HG02885 (cell line): ENCODE data around the gene ERGIC1.
"Not testable (repeated sequence)": the region's sequence is repeated elsewhere in the genome, so short reads cannot be mapped to it uniquely, and the experiment has no call there.

Experiments
- ATAC-seq: cut with Tn5 transposase; IDR thresholded peaks from one replicate; pipeline ENCODE4 v1.9.1; 2021; ENCODE audit warnings: mild to moderate bottlenecking; ENCODE audit not compliant: unreplicated experiment, poor library complexity

ERGIC1 gene

GRCh38 chr5:172845154-172845553 is 11.1 kb downstream of the ERGIC1 start:
- ATAC-seq, result no peak

- no peak for ATAC-seq
These were observed 11.5 kb downstream of the ERGIC1 start for GRCh38 chr5:172845576-172845975.

- no peak for ATAC-seq
These were observed 12.2 kb downstream of the ERGIC1 start for GRCh38 chr5:172846249-172846648.

- no peak for ATAC-seq
These were observed 12.6 kb downstream of the ERGIC1 start for GRCh38 chr5:172846677-172847076.

- not testable (repeated sequence) for ATAC-seq
These were observed 13.5 kb downstream of the ERGIC1 start for GRCh38 chr5:172847584-172847983.

- no peak for ATAC-seq
These were observed 14.4 kb downstream of the ERGIC1 start for GRCh38 chr5:172848419-172848818.

- ATAC-seq, result peak; percentile 50
These were observed 15.8 kb downstream of the ERGIC1 start for GRCh38 chr5:172849606-172850453.

GRCh38 chr5:172850454-172850797 is 16.4 kb downstream of the ERGIC1 start:
- ATAC-seq, result no peak

GRCh38 chr5:172851254-172851653 is 17.2 kb downstream of the ERGIC1 start:
- not testable (repeated sequence) for ATAC-seq

- no peak for ATAC-seq
These were observed 18.7 kb downstream of the ERGIC1 start for GRCh38 chr5:172852490-172853354.

- ATAC-seq, result no peak
These were observed 19.4 kb downstream of the ERGIC1 start for GRCh38 chr5:172853355-172853975.

- no peak for ATAC-seq
These were observed 20.4 kb downstream of the ERGIC1 start for GRCh38 chr5:172854451-172854871.

GRCh38 chr5:172854971-172855370 is 20.9 kb downstream of the ERGIC1 start:
- no peak for ATAC-seq

GRCh38 chr5:172855597-172856292 is 21.7 kb downstream of the ERGIC1 start:
- ATAC-seq, result no peak

- ATAC-seq, result no peak
These were observed 22.3 kb downstream of the ERGIC1 start for GRCh38 chr5:172856336-172856735.

GRCh38 chr5:172857982-172858381 is 23.9 kb downstream of the ERGIC1 start:
- ATAC-seq, result no peak

GRCh38 chr5:172858511-172858989 is 24.5 kb downstream of the ERGIC1 start:
- no peak for ATAC-seq

GRCh38 chr5:172858990-172859811 is 25.1 kb downstream of the ERGIC1 start:
- ATAC-seq, result no peak

GRCh38 chr5:172859966-172860365 is 25.9 kb downstream of the ERGIC1 start:
- no peak for ATAC-seq
